GM18867 (cell line): ENCODE data around the gene SDF2.
A peak's percentile ranks its signal among the peaks of the same experiment; 100 is the strongest.
"Not testable (repeated sequence)": the region's sequence is repeated elsewhere in the genome, so short reads cannot be mapped to it uniquely, and the experiment has no call there.

Experiments used
- ATAC-seq: cut with Tn5 transposase; IDR thresholded peaks from one replicate; pipeline ENCODE4 v1.9.1; 2021; ENCODE audit warnings: mild to moderate bottlenecking, moderate library complexity; ENCODE audit not compliant: unreplicated experiment

SDF2 gene

GRCh38 chr17:28685366-28685765, 23.7 kb upstream of the SDF2 start:
- no peak for ATAC-seq

GRCh38 chr17:28684963-28685362, 23.3 kb upstream of the SDF2 start:
- ATAC-seq, result no peak

- ATAC-seq, result no peak
Measured at GRCh38 chr17:28682655-28683054, 20.9 kb upstream of the SDF2 start.

- no peak for ATAC-seq
Measured at GRCh38 chr17:28675980-28676379, 14.3 kb upstream of the SDF2 start.

GRCh38 chr17:28675490-28675889, 13.8 kb upstream of the SDF2 start:
- no peak for ATAC-seq

GRCh38 chr17:28669918-28670317, 8.2 kb upstream of the SDF2 start:
- no peak for ATAC-seq

- no peak for ATAC-seq
Measured at GRCh38 chr17:28667870-28668269, 6.2 kb upstream of the SDF2 start.

GRCh38 chr17:28665994-28666393, 4.3 kb upstream of the SDF2 start:
- ATAC-seq, result no peak

GRCh38 chr17:28663723-28664122, 2.0 kb upstream of the SDF2 start:
- no peak for ATAC-seq

GRCh38 chr17:28662527-28662829, 772 bp upstream of the SDF2 start:
- no peak for ATAC-seq

GRCh38 chr17:28659497-28659881, 2.2 kb downstream of the SDF2 start:
- not testable (repeated sequence) for ATAC-seq

- not testable (repeated sequence) for ATAC-seq
Measured at GRCh38 chr17:28658766-28659496, 2.8 kb downstream of the SDF2 start.

GRCh38 chr17:28658342-28658741, 3.4 kb downstream of the SDF2 start:
- ATAC-seq, result not testable (repeated sequence)

- ATAC-seq, result no peak
Measured at GRCh38 chr17:28657756-28658155, 4.0 kb downstream of the SDF2 start.

- no peak for ATAC-seq
Measured at GRCh38 chr17:28655160-28655559, 6.5 kb downstream of the SDF2 start.

GRCh38 chr17:28648698-28649097, 13.0 kb downstream of the SDF2 start:
- no peak for ATAC-seq

- ATAC-seq, result no peak
Measured at GRCh38 chr17:28646039-28646754, 15.5 kb downstream of the SDF2 start.

- ATAC-seq, result no peak
Measured at GRCh38 chr17:28645576-28645939, 16.1 kb downstream of the SDF2 start.

- ATAC-seq, result peak; percentile 86
Measured at GRCh38 chr17:28644787-28645575, 16.7 kb downstream of the SDF2 start, which contains the start of gene BLTP2. BLTP2 (minus strand) TSS chr17:28645158; CDS start chr17:28645056, 102 bp downstream.

- ATAC-seq, result no peak
Measured at GRCh38 chr17:28643983-28644786, 17.5 kb downstream of the SDF2 start.

GRCh38 chr17:28641579-28641978, 20.1 kb downstream of the SDF2 start:
- ATAC-seq, result no peak
